ENCODE results near the gene LOC128125822.
"Not testable (repeated sequence)": the region's sequence is repeated elsewhere in the genome, so short reads cannot be mapped to it uniquely, and the experiment has no call there.

The LOC128125822 gene

DNA sequence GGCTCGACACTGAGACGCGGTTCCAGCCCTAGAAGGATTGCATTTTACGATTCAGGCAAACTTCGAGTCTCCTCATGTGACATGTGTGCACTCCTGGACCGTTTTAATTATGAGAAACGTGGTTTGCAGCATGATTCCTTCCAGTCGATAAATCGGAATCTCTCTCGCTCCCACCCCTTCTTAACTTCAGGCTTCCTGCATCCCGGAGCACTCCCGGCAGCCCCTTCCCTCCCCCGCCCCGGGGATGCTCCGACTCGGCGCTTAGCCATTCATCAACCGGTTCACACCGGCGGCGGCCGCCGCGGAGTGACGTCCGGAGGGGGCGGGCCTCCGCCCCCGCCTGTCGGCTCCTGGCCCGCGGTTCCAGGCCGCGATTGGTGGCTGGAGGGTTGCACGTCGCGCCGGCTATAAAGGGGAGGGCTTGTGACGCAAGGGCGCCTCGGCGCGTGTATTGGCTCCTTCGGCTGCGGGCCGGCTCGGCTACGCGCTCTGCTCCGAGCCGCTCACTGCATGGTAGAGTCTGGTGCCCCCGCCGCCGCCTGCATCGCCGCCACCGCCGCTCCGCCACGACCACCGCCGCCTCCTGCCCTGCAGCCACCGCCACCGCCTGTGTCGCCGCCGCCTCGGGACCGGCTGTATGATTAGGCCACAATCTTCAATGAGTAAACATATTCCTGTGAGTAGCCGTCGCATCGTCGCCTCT, at the start of gene LOC128125822, which contains the start of gene PTP4A1:
LOC128125822 (plus strand) TSS at position 437 of the 703 bp plus-strand sequence.
PTP4A1 (plus strand) TSS at position 437 of the 703 bp plus-strand sequence. CDS start 4,401 bp downstream, outside the sequence.
- DNase-seq (ENCODE audit: insufficient read length, low spot score), result peak; percentile 81
- FAIRE-seq, result no peak

DNA sequence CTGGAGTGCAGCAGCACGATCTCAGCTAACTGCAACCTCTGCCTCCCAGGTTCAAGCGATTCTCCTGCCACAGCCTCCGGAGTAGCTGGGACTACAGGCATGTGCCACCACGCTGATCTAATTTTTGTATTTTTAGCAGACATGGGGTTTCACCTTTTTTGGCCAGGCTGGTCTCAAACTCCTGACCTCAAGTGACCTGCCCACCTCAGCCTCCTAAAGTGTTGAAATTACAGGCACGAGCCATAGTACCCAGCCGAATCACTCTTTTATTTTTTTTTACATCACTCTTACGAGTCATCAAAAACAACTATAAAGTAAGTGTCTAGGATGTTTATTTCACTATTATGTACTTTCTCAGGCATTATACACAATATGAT, 49.4 kb upstream of the LOC128125822 start:
- FAIRE-seq; DNase-seq (ENCODE audit: insufficient read length, low spot score): not testable (repeated sequence)

GRCh38 chr6:63523630-63524029, 48.6 kb upstream of the LOC128125822 start:
- no peak for DNase-seq (ENCODE audit: insufficient read length, low spot score)
- no peak for FAIRE-seq

DNA sequence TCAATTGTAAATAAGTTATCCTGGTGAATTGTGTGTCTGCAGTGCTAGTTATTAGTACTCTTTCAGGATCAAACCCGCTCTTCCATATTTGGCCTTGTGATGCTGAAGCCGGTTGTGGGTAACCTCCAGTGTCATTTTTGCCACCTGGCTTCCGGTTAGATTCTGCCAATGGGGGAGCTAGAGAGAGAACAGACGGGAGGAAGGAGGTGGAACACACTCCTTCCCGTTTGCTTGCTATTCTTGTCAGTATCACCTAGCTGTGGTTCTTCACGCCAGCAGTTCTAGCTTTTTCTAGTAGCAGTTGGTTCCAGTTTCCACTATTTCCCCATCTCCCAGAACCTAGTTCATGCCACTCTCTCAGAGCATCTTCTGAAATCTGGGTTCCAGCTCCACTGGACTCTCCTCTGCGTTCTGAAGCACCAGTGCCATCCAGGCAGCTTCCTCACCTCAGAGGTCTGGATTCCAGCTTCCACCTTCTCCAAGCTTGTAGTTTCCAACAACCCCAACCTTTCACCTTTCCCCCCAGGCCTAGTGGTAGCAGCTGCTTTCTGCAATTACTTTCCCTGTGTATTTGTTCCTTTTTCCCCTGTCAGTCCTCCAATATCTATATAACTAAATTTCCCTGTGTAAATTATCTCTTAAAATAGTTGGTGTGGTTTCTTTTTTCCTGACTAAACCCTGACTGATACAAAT, 46.9 kb upstream of the LOC128125822 start:
- no peak for FAIRE-seq
- no peak for DNase-seq (ENCODE audit: insufficient read length, low spot score)

DNA sequence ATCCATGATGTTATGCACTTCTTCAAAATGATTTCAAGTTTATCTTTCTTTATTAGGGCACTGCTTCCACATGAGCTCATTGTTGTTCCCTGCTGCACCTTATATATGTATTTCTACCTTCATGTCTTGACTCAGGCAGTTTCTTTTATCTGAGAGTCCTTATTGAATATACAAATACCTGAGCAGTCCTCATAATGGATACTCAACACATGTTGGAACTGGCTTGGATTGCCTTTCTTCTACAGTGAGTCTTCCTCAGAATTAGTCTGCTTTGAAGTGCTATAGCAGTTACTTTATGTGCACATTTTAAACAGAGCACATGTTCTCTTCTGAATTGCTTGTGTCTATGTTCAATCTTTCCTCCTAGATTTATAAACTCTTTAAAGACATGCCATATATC, 45.3 kb upstream of the LOC128125822 start:
- FAIRE-seq (no peak), DNase-seq (ENCODE audit: insufficient read length, low spot score) (no peak)

DNA sequence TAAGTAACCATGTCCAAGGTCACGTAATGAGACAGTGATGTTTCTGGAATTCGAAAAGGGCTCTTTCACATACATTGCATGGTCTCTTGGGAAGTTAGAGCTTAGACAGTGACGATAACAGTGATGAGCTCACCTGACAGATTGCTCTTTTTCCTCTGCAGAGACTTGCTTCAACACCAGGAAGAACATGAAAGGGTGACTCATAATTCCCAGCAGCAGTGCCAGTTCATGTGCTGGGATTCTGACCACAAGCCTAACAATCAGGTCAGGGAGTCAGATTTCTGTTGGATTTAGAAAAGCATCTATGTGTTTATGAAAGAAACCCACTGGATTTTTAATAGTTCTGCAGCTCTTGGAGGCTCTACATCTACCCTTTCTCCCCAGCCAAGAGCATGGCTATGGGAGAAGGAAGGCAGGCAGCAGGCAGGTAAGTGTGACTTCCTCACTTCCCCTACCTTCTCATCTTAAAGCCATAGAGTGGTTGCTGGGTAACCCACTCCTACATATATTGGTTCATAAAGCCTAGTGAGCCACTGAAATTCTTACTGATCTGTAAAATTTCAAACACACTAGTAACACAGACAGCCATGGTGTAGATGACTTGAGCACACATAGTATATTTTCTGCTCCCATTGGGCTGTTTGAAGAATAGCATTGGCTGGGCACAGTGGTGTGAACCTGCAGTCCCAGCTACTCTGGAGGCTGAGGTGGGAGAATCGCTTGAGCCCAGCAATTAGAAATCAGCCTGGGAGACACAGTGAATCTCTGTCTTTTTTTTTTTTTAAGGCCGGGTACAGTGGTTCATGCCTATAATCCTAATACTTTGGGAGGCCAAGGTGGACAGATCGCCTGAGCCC, 44.4 kb upstream of the LOC128125822 start:
- FAIRE-seq (peak; percentile 58), DNase-seq (ENCODE audit: insufficient read length, low spot score) (no peak)

GRCh38 chr6:63529498-63529897, 42.8 kb upstream of the LOC128125822 start:
- no peak for DNase-seq (ENCODE audit: insufficient read length, low spot score)

DNA sequence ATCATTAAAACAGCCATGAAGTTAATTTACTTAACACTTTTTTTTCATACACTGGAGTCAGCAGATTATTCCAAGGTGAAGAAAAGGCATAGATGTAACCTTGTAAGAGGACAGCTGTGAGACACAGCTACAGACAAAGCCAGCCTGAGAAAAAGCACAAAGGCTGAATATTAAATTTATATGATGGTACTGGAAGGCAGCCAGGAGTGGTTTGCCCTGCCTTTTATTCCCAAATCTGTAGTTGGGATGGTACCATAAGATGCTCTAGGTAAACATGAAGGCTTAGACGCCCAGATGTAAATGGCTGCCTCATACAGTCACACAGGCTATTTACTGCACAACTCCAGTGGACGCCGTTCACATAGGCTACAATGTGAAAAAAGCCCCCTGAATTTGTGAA, 42.1 kb upstream of the LOC128125822 start:
- DNase-seq (ENCODE audit: insufficient read length, low spot score) (no peak), FAIRE-seq (no peak)

More at GRCh38 chr6:63529498-63529897, 42.8 kb upstream of the LOC128125822 start:
- peak; percentile 47 for FAIRE-seq

- DNase-seq (ENCODE audit: insufficient read length, low spot score) (no peak), FAIRE-seq (no peak)
These were observed 41.3 kb upstream of the LOC128125822 start for GRCh38 chr6:63530991-63531390.

DNA sequence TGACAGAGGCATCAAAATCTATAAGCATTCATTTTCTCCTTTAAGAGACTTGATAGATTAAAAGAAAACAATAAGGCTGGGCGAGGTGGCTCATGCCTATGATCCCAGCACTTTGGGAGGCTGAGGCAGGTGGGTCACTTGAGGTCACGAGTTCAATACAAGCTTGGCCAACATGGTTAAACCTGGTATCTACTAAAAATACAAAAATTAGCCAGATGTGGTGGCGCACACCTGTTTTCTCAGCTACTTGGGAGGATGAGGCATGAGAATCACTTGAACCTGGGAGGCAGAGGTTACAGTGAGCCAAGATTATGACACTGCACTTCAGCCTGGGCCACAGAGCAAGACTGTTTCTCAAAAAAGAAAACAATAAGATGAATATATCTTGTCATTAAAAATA, 39.3 kb upstream of the LOC128125822 start:
- FAIRE-seq (no peak), DNase-seq (ENCODE audit: insufficient read length, low spot score) (no peak)

- FAIRE-seq (no peak), DNase-seq (ENCODE audit: insufficient read length, low spot score) (no peak)
These were observed 38.3 kb upstream of the LOC128125822 start for GRCh38 chr6:63533952-63534351.

GRCh38 chr6:63537201-63537958, 34.9 kb upstream of the LOC128125822 start:
- peak; percentile 86 for FAIRE-seq
- peak; percentile 4 for DNase-seq (ENCODE audit: insufficient read length, low spot score)

DNA sequence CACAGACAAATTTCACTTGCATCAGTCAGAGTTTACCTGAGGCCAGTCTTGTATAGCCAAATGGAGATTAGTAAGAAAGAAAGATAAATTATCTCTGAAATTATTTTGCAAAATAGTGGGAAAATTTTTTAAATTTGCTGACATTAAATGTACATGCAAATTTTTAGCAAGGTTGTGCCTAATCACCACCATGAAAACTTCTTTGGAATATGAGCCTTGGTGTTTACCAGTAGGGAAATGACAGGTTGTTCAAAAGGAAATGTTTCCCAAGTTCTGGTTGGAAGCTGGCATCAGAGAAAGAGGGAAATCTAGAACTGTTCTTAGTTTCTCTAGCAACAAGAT, 34.4 kb upstream of the LOC128125822 start:
- FAIRE-seq (no peak), DNase-seq (ENCODE audit: insufficient read length, low spot score) (no peak)

DNA sequence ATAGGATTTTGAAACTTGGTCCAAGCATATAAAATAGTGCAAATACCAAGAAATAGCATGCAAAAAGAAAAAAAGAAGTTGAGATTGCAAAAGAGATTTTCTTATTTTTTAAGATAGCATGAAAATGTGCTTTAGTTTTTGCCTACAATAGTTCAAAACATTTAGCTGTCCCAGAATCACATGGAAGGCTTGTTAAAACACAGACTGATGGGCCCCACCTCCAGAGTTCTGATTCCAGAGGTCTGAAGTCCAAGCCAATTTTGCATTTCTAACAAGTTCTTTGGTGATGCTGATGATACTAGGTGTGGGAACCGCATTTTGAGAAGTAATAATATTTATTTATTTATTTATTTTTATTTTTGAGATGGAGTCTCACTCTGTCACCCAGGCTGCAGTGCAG, 33.7 kb upstream of the LOC128125822 start:
- no peak for DNase-seq (ENCODE audit: insufficient read length, low spot score)
- no peak for FAIRE-seq

DNA sequence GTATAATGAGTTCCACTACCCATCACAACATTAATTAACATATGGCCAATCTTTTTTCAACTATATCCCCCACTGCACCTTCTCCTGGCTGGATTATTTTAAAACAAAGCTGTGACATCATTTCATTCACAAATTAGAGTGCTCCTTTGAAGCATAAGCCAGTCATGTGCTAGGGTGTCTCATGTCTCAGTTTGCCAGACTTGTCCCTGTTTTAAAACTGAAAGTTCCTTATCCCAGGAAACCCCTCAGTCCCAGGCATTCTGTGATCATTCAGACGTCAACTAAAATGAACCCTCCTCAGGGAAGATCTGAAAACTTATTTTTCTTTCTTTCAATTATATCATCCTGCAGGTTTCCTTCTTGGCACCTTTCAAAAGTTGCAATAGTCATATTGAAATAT, 29.3 kb upstream of the LOC128125822 start:
- no peak for FAIRE-seq

DNA sequence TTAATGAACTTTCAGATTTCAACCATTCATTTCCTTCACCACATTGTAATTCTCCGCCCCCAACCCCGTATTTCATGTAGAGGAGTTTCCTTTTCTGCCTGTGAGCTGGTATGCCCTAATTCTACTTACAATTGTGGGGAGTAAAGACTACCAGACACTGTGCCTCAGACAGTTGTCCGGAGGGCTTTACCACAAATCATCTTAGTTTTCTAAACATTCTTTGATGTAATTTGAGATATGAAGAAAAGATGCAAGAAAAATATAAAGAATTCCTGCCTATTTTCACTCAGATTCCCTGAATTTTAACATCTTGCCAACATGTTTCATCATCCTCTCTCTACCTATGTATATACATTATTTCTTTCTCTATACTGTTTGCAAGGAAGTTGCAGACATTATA, 28.3 kb upstream of the LOC128125822 start:
- no peak for DNase-seq (ENCODE audit: insufficient read length, low spot score)
- no peak for FAIRE-seq

More for the DNA sequence above, 29.3 kb upstream of the LOC128125822 start:
- no peak for DNase-seq (ENCODE audit: insufficient read length, low spot score)

- no peak for FAIRE-seq
- no peak for DNase-seq (ENCODE audit: insufficient read length, low spot score)
These were observed 26.0 kb upstream of the LOC128125822 start for GRCh38 chr6:63546236-63546635.

- DNase-seq (ENCODE audit: insufficient read length, low spot score), result no peak
- FAIRE-seq, result no peak
These were observed 25.6 kb upstream of the LOC128125822 start for GRCh38 chr6:63546697-63547096.

- no peak for FAIRE-seq
- no peak for DNase-seq (ENCODE audit: insufficient read length, low spot score)
These were observed 23.2 kb upstream of the LOC128125822 start for GRCh38 chr6:63549076-63549475.

DNA sequence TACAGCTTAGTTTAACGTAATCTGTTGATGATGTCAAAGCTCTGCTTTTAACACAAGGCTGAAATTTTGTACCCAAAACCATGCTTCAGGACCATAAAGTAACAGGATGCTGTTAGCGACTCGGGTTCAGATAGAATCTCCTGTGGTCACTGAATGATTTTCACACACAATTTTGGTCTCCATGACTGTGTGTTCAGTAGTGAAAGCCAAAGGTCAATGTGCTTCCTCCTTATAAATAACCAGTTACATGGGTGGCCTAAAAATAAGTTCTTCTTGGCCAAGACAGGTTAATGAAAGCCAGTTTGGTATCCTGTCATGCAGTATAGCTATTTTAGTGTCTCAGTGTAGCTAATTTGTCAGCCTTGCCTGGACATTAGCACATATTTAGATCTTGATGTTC, 19.1 kb upstream of the LOC128125822 start:
- FAIRE-seq, result peak; percentile 98
- peak; percentile 54 for DNase-seq (ENCODE audit: insufficient read length, low spot score)

- FAIRE-seq (no peak), DNase-seq (ENCODE audit: insufficient read length, low spot score) (no peak)
These were observed 18.4 kb upstream of the LOC128125822 start for GRCh38 chr6:63553900-63554299.
